Ishikawa (cell line): ENCODE measurements around the gene GRAMD4.

ENCODE experiments used
- EP300 ChIP-seq: IDR thresholded peaks from 2 replicates; pipeline ENCODE4 v1.6.1; 2012; ENCODE audit warnings: borderline replicate concordance
- YY1 ChIP-seq: IDR thresholded peaks from 2 replicates; pipeline ENCODE4 v1.6.1; 2012; ENCODE audit warnings: low read depth

- TF ChIP-seq EP300, result no peak
- TF ChIP-seq YY1, result no peak
Observed at GRCh38 chr22:46614025-46614931, 5.9 kb upstream of the GRAMD4 start.
